Esophagus squamous epithelium (tissue), 5 donors: Measurements from ENCODE around the gene PRKCE. TPM values are rescaled to one million over a fixed set of nuclear protein-coding genes. Genes with fewer than 3 reads are reported as not detected.

Source experiments
- DNase-seq: peaks from one replicate; lab custom pipeline; 2025; lab: John Stamatoyannopoulos, UW
- H3K27ac ChIP-seq, 4 donors: fragments of 200-600 bp; sonication (generic); one replicate each; pipeline ENCODE4 v1.5.1; 2016 to 2019; ENCODE audit warnings: mild to moderate bottlenecking in 1 of 4
- H3K27me3 ChIP-seq, 4 donors: fragments of 200-600 bp; sonication (generic); 1 replicate in 3 of 4; 2 replicates in 1 of 4; pipeline versions ENCODE4 v1.5.1 to v1.6.0; 2017 to 2021; ENCODE audit warnings: antibody characterized with exemption in 1 of 4
- H3K36me3 ChIP-seq, 3 donors: fragments of 200-600 bp; sonication (generic); one replicate each; pipeline ENCODE4 v1.5.1; 2016 to 2019
- H3K4me1 ChIP-seq, 3 donors: fragments of 200-600 bp; sonication (generic); one replicate each; pipeline ENCODE4 v1.5.1; 2017 to 2019
- H3K4me3 ChIP-seq, 4 donors: fragments of 200-600 bp; sonication (generic); 1 replicate in 3 of 4; 2 replicates in 1 of 4; pipeline ENCODE4 v1.5.1; 2016 to 2019; ENCODE audit warnings: mild to moderate bottlenecking in 2 of 4, moderate library complexity in 1 of 4
- H3K9me3 ChIP-seq, 3 donors: fragments of 200-600 bp; sonication (generic); one replicate each; pipeline ENCODE4 v1.5.1; 2016 to 2019
- CTCF ChIP-seq, 6 experiments: fragments of 450-650 bp in 4 of 6; fragments of 200-600 bp in 2 of 6; sonication (generic) in 2 of 6; IDR thresholded peaks; one replicate each; pipeline ENCODE4 v1.5.1; 2016 to 2019; ENCODE audit warnings: antibody characterized with exemption in 6 of 6, mild to moderate bottlenecking in 4 of 6, moderate library complexity in 4 of 6
- POLR2A ChIP-seq, 4 donors: fragments of 450-650 bp; IDR thresholded peaks; one replicate each; pipeline ENCODE4 v1.6.1; 2017; ENCODE audit warnings: antibody characterized with exemption in 4 of 4, mild to moderate bottlenecking in 4 of 4, moderate library complexity in 3 of 4
- WGBS, 2 donors: methylation state at CpG; one replicate each; pipeline ENCODE4 v1.1.5; 2018; 5-methylcytosine and 5-hydroxymethylcytosine counted together
- intact Hi-C: fragments of 100-400 bp; cut with DNase I; formaldehyde crosslinking; loops from one replicate; pipeline ENCODE4 v1.15.0; 2022
- total RNA-seq, 4 donors: library from RNA; depleted of rRNA; stranded (reverse); fragments of >200 nt; gene quantifications; one replicate each; pipeline ENCODE4 v1.1.0, GENCODE V29; 2016
- donor health status: DM: yes; HTN: yes; CAD: no.

The PRKCE gene
- total RNA-seq, 4 donors from 2014 or later: 6.5 to 13.7 (median 9.9) TPM

- TF ChIP-seq POLR2A (IDR thresholded peaks at IDR 0.05) (no peak), CTCF (IDR thresholded peaks at IDR 0.05) (no peak)
- Histone ChIP-seq H3K4me1 (peaks cover 0 to 8% (median 4%) of the 10 kb centered on the region in 3 donors), H3K9me3 (no peaks in the 10 kb centered on the region), H3K4me3 (no peak overlapping the region), H3K36me3 (peaks cover 0 to 49% (median 0%) of the 10 kb centered on the region in 3 donors), H3K27me3 (no peaks in the 10 kb centered on the region), H3K27ac (no peak overlapping the region)
- intact Hi-C loops: no loop called here
- WGBS, 2 donors: 84 to 95% methylated on average over 6 to 9 of the region's 9 CpGs
- DNase-seq: no peak
Measured at GRCh38 chr2:46003903-46004473, 352.5 kb downstream of the PRKCE start.

- no peak for DNase-seq
- no peaks in the 10 kb centered on the region for H3K27me3 ChIP-seq
- intact Hi-C loops: loop anchor here (5.0 kb wide), 1 partner anchor 361 kb away; no protein-coding TSS in a partner anchor
- no peaks in the 10 kb centered on the region for H3K9me3 ChIP-seq
- WGBS, 2 donors: 89 to 95% methylated on average over 6 to 7 of the region's 7 CpGs
- H3K36me3 ChIP-seq: peaks cover 0 to 56% (median 0%) of the 10 kb centered on the region in 3 donors
- H3K27ac ChIP-seq: no peak overlapping the region
- no peak overlapping the region for H3K4me3 ChIP-seq
- TF ChIP-seq CTCF (IDR thresholded peaks at IDR 0.05): no peak
- peaks cover 0 to 20% (median 4%) of the 10 kb centered on the region in 3 donors for H3K4me1 ChIP-seq
Measured at GRCh38 chr2:46006473-46007025, 355.1 kb downstream of the PRKCE start.

GRCh38 chr2:46007412-46007811, 355.9 kb downstream of the PRKCE start:
- no peak overlapping the region for H3K27ac ChIP-seq
- peaks cover 0 to 16% (median 4%) of the 10 kb centered on the region in 3 donors for H3K4me1 ChIP-seq
- H3K9me3 ChIP-seq: no peaks in the 10 kb centered on the region
- DNase-seq: no peak
- WGBS, 2 donors: 88 to 89% methylated on average over 10 to 11 of the region's 11 CpGs
- no peaks in the 10 kb centered on the region for H3K27me3 ChIP-seq
- H3K36me3 ChIP-seq: peaks cover 0 to 63% (median 0%) of the 10 kb centered on the region in 3 donors
- intact Hi-C loops: loop anchor here (5.0 kb wide), 1 partner anchor 360 kb away; no protein-coding TSS in a partner anchor
- TF ChIP-seq CTCF (IDR thresholded peaks at IDR 0.05): no peak
- TF ChIP-seq POLR2A (IDR thresholded peaks at IDR 0.05): no peak
- H3K4me3 ChIP-seq: no peak overlapping the region

GRCh38 chr2:46008091-46008870, 356.8 kb downstream of the PRKCE start:
- intact Hi-C loops: loop anchor here (5.0 kb wide), 1 partner anchor 359 kb away; no protein-coding TSS in a partner anchor
- no peaks in the 10 kb centered on the region for H3K9me3 ChIP-seq
- H3K4me1 ChIP-seq: peaks cover 0 to 12% (median 0%) of the 10 kb centered on the region in 3 donors
- no peaks in the 10 kb centered on the region for H3K27me3 ChIP-seq
- TF ChIP-seq CTCF (IDR thresholded peaks at IDR 0.05) (no peak), POLR2A (IDR thresholded peaks at IDR 0.05) (no peak)
- 34 to 62% methylated on average over 3 to 4 of the region's 5 CpGs for whole genome bisulfite sequencing, 2 donors
- peaks cover 0 to 63% (median 0%) of the 10 kb centered on the region in 3 donors for H3K36me3 ChIP-seq
- H3K4me3 ChIP-seq: no peak overlapping the region
- no peak overlapping the region for H3K27ac ChIP-seq
- DNase-seq: no peak
